WI38 (cell line): Measurements from ENCODE around the gene C12orf56.
"Not testable (repeated sequence)": the region's sequence is repeated elsewhere in the genome, so short reads cannot be mapped to it uniquely, and the experiment has no call there.

Source experiments
- H3K4me3 ChIP-seq: 2 replicates; pipeline ENCODE4 v1.5.1; 2011; ENCODE audit warnings: low read depth, mild to moderate bottlenecking, control low read depth, low read length
- TF ChIP-seq, protein P1 (sequence below): IDR thresholded peaks from 2 replicates; pipeline ENCODE4 v1.5.1; 2012; ENCODE audit warnings: low read depth, mild to moderate bottlenecking, control low read depth, low read length

Gene C12orf56

DNA sequence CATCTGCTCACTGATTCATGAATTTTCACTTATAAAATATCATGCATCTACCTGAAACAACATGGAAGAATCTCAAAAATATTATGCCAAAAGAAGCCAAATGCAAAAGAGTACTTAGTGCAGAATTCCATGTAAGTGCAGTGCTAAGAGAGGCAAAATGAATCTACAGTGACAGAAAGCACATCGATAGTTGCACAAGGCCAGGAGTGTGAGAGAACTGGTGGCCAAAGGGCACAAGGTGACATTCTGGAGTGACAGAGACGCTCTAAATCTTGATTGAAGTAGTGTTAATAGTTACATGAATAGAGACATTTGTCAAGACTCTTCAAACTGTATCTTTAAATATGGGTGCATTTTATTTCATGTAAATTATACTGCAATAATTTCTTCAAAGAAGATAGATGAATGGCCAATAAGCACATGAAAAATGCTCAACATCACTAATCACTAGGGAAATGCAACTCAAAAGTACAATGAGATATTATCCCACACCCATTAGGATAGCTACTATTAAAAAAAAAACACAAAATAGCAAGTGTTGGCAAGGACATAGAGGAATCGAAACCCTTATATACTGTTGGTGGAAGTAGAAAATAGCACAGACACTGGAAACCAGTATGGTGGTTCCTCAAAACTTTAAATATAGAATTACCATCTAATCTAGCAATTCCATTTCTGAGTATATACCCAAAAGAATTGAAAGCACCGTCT, 96.7 kb downstream of the C12orf56 start:
- H3K4me3 ChIP-seq = no peak overlapping the region
- TF ChIP-seq, protein P1, sequence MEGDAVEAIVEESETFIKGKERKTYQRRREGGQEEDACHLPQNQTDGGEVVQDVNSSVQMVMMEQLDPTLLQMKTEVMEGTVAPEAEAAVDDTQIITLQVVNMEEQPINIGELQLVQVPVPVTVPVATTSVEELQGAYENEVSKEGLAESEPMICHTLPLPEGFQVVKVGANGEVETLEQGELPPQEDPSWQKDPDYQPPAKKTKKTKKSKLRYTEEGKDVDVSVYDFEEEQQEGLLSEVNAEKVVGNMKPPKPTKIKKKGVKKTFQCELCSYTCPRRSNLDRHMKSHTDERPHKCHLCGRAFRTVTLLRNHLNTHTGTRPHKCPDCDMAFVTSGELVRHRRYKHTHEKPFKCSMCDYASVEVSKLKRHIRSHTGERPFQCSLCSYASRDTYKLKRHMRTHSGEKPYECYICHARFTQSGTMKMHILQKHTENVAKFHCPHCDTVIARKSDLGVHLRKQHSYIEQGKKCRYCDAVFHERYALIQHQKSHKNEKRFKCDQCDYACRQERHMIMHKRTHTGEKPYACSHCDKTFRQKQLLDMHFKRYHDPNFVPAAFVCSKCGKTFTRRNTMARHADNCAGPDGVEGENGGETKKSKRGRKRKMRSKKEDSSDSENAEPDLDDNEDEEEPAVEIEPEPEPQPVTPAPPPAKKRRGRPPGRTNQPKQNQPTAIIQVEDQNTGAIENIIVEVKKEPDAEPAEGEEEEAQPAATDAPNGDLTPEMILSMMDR = no peak

DNA sequence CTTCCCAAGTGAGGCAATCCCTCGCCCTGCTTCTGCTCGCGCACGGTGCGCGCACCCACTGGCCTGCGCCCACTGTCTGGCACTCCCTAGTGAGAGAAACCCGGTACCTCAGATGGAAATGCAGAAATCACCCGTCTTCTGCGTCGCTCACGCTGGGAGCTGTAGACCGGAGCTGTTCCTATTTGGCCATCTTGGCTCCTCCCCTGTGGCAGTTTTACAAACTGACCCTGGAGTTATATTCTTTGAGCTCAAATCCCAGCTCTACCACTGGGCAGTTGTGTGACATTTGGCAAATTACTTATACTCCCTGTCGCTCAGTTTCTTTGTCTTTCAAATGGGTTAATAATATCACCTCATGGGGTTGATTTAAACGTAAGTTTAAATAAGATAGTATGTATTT, 97.4 kb downstream of the C12orf56 start:
- H3K4me3 ChIP-seq = not testable (repeated sequence)

DNA sequence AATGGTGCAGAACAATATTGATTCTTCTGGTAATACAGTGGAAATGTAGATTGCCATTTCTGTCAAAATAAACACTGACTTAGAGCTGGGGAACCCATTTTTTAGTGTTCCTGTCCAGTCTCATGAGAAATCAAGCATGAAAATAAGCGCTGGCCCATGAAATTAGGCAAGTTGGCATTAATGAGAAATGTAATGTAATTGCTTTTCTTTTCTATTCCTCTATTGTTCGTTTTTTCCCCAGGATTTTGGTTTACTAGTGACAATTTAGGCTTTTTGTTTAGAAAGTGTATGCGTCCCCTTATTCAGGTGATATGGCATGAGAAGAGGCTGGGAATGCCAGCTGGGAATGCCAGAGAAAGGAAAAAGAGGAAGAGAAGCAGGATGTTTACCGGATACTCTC, 104.0 kb downstream of the C12orf56 start:
- H3K4me3 ChIP-seq = no peak overlapping the region
- TF ChIP-seq, protein P1 = no peak

DNA sequence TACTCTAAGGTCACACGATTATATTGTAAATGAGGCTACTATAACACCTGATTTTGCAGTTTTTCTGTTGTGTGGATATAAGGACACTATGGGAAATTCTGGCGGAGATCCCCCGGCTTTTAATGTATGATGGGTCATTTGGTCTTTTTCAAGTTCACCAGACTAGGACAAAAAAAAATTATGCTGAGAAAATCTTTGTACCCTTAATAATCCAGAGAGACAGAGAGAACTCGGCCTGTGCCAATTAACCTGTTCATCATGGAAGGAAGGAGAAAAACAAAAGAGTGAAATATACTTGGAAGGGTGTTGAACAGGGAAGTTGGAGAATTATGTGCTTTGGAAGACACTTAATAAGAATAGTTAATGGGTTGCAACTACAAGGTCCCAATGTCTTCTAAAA, 106.3 kb downstream of the C12orf56 start:
- TF ChIP-seq, protein P1 = no peak

DNA sequence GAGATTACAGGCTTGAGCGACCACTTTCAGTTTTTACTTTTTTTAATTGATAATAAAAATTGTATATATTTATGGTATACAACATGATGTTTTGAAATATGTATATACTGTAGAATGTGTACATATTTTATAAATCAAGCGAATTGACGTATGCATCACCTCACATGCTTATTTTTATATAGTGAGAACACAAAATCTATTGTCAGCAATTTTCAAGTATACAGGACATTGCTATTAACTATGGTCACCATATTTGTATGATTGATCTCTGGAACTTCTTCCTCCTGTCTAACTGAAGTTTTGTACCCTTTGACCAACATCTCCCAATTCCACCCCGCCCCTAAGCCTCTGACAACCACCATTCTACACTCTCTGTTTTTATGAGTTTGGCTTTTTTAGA, 112.1 kb downstream of the C12orf56 start:
- H3K4me3 ChIP-seq = no peak overlapping the region
- TF ChIP-seq, protein P1 = no peak

More for the DNA sequence above, 106.3 kb downstream of the C12orf56 start:
- H3K4me3 ChIP-seq = no peak overlapping the region

DNA sequence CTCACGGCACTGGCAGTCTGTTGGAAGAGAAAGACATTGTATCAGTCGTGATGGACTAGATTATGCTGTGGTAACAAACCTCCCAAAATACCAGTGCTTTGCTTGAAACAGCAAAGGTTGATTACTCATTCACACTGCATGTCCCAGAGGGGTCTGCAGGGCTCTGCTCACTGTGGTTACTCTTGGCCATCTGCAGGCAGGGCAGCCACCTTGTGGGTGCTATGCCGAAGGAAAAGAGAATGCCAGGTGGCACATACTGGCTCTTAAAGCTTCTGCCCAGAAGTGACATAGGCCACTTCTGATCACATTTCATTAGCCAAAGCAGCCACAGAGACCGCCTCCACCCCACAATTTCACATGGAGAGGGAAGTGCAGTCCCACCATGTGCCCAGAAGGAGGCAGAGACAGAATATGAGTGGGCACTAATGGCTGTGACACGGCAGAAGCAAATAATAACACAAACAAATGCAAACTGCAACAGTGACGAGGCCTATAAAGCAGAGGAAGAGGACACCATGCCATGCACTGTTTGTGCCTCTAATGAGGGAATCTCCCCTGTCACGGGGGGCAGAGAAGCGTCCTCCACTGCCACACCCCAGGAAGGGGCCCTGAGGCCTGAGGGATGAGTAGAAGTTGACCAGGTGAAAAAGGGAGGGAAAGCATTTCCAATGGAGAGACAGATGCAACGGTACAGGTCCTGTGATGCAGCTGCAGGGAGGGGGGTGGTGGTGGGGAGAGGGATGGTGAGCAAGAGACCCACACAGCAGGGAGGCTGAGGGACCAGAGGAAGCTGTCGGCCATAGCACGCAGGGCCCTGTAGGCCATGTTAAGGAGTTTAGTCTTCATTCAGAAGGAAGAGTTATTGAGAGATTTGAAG, 116.8 kb downstream of the C12orf56 start:
- no peak overlapping the region for H3K4me3 ChIP-seq
- TF ChIP-seq, protein P1 = peak; percentile 26; the same call in 1 of the 2 replicates

DNA sequence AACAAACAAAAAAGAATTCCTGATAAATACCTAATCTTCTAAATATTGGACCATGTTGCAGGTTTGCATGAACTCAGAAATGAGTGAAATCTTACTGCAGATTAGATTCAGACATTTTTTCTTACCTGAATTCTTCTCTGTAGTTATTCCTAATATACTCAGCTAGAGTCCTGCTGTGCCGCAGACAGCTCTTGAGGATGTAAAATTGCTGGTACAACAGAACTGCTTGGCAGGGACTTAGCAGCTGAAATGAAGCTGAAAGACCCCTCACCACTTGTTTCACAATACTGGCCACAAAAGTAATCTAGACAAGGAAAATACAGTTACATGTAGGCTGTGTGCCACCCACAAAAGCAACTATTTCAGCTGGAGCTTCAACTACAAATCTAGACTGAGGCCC, 120.1 kb downstream of the C12orf56 start:
- TF ChIP-seq, protein P1 = no peak

More for the DNA sequence above, 120.1 kb downstream of the C12orf56 start:
- no peak overlapping the region for H3K4me3 ChIP-seq
